IPS-NIHi11 (cell line): ENCODE results near the gene HSPA8.
"Not testable (repeated sequence)": the region's sequence is repeated elsewhere in the genome, so short reads cannot be mapped to it uniquely, and the experiment has no call there.

Experiments used
- DNase-seq: peaks from one replicate; pipeline ENCODE4 v3.0.0; 2012; ENCODE audit warnings: mixed read lengths, low spot score

The HSPA8 gene

GRCh38 chr11:123072332-123072761 is 10.4 kb upstream of the HSPA8 start:
- no peak for DNase-seq

DNA sequence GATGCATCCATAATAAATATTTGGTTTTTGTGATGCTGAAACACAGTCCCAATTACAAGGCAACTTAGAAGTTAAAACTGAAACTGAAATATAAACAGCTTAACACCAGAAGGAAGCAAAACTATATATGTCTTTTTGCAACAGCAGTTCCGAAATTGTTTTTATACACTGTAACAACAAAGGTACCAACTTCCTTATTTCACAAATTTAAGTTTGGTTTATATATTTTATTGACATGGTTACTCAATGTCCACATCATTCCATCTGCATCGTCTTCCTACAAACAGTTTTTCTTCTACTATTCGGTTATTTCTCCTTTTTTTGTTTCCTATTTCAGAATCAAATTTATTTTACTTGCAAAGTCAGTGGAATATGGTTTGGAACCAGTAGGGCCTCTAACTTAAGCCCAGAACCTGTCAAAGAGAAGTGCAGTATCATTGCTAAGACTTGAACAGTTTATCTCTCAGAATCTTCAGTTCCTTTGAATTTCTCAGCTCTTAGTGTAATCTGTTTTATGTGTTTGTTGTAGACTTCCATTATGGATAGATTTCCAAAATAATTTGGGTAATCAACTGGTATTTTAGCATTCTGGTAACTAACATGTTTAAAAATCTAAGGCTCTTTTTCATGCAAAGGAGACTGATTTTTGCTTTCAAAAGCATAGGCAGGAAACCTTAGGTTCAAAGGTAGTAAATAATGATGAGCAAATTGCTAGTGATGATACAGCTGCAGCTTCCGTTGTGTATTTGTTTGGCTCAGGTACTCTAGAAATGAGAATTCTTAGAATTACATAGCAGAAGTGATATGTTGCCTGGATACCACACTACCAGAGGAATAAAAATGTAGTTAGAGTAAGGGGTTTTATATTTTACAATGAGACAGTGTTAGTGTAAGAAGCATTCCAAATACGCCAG is 8.2 kb upstream of the HSPA8 start:
- no peak for DNase-seq

GRCh38 chr11:123065621-123066020 is 3.7 kb upstream of the HSPA8 start:
- no peak for DNase-seq

DNA sequence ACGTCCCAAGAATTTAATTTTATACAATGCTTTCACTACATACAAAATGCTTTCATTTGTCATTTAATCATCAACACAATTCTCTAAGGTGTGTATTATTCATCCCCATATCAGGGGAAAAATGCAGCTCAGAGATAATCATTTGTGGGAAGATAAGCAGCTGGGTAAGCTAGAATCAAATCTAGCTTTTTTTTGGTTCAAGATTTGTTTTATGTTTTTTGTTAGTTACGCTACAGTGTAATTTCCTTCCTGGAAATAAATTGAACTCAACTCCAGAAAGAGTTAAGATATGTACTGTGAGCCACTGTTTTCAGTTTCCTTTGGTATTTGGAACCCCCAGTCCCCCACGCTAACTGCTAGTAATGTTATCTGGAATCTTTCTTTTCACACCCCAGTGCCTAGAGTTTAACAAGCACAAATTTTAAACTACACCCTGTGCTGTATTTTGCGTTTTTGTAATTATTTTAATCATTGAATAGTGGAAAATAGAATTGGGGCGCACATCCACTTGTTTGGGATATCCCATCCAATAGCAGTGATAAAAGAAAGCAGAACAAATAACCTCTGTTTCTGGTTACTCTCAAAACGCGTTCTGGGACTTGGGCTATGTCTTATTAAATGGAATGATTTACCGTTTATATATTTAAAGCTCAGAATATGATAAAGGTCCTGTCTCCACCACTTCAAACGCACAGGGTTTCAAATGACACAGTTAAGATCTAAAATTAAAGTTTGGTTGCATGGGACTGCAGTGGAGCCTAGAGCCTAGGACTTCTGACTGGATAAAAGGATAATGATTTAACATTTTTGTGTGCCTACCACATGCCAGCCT is 2.1 kb upstream of the HSPA8 start:
- no peak for DNase-seq

- peak; percentile 36 for DNase-seq
Observed at GRCh38 chr11:123062892-123063825, 1.2 kb upstream of the HSPA8 start.

- DNase-seq = peak; percentile 93
Observed at GRCh38 chr11:123062158-123062891, 389 bp upstream of the HSPA8 start.

DNA sequence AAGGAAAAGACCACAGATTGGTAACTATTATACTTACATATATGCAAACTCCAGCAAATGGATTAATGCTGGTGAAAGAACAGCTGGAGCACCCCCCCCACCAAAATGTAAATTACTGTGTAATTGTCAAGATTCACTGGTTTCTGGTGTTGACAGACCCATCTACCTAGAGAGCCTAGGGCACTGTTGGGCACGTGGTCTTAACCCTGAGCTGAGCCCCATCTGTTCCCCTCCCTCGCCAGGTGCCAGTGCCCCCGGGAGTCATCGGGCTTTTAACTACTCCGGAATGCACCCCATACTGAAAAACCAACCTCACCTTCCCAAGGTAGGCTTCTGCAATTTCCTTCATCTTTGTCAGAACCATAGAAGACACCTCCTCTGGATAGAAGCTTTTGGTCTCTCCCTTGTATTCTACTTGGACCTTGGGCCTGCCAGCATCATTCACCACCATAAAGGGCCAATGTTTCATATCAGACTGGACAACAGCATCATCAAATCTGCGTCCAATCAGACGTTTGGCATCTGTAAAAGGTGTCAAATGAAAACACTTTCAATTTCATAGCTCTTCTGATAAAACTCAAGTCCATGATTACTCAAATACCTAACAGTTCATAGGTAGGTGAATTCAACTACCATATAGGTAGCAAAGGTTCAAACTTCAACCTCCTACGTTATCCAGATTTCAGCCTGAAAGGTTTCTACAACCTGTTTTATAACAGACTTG is 1.5 kb downstream of the HSPA8 start:
- DNase-seq = no peak

DNA sequence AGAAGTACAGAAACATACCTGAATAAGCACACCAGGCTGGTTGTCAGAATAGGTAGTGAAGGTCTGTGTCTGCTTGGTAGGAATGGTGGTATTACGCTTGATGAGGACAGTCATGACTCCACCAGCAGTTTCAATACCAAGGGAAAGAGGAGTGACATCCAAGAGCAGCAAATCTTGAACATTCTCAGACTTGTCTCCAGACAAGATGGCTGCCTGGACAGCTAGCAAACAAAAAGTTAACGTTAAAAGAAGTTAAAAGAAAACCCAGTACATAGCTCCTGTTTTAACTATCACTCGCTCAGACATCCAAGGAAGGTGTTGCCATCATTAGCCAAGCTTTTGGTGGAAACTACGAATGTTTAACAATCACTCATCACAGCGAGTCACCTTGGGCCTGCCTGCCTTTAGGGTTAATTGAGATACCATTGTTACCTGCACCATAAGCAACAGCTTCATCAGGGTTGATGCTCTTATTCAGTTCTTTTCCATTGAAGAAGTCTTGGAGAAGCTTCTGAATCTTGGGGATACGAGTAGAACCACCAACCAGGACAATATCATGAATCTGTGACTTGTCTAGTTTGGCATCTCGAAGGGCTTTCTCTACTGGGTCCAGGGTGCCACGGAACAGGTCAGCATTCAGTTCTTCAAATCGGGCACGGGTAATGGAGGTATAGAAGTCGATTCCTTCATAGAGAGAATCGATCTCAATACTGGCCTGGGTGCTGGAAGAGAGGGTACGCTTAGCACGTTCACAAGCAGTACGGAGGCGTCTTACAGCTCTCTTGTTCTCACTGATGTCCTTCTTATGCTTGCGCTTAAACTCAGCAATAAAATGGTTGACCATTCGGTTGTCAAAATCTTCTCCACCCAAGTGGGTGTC is 2.7 kb downstream of the HSPA8 start:
- DNase-seq = not testable (repeated sequence)

- no peak for DNase-seq
Observed at GRCh38 chr11:123057661-123058305, 4.2 kb downstream of the HSPA8 start.

GRCh38 chr11:123056835-123057491 is 5.0 kb downstream of the HSPA8 start:
- no peak for DNase-seq

DNA sequence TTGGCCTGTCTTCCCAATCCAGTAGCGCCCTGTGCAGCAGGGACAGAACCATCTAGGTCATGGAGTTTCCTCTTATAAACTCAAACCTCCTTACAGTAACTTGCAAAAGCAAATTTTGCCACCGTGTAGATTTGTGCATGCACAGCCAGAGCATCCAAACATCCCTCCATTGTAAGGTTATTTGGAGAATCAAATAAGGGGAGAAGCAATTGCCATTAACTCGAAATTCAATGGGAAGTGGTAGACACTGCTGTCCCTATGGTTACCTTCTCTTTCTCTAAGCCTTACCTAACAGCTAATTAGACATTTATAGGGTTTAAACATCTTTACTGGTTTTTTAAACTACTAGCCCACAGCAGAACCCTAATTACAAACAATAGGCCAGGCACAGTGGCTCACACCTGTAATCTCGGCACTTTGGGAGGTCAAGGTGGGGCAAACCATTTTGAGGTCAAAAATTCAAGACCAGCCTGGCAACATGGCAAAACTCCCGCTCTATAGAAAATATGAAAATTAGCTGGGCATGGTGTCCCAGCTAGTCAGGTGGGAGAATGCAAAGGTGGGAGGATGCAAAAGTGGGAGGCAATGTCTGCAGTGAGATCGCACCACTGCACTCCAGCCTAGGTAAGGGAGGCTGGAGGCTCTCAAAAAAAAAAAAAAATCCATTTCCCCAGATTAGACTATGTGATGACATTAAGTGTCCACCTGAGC is 6.6 kb downstream of the HSPA8 start:
- no peak for DNase-seq

GRCh38 chr11:123054301-123055065 is 7.5 kb downstream of the HSPA8 start:
- peak; percentile 67 for DNase-seq

GRCh38 chr11:123052901-123053721 is 8.8 kb downstream of the HSPA8 start:
- no peak for DNase-seq

DNA sequence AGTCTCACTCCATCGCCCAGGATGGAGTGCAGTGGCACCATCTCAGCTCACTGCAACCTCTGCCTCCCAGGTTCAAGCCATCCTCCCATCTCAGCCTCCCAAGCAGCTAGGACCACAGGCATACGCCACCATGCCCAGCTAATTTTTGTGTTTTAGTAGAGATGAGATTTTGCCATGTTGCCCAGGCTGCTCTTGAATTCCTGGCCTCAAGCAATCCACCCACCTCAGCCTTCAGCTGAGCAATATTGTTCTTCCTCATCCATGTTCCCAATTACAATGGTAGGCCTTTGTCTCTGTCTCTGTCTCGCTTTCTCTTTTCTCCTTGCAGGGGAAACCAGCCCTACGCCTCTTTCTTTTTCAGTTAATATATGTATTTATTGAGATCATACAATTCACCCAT is 10.3 kb downstream of the HSPA8 start:
- DNase-seq = no peak

DNA sequence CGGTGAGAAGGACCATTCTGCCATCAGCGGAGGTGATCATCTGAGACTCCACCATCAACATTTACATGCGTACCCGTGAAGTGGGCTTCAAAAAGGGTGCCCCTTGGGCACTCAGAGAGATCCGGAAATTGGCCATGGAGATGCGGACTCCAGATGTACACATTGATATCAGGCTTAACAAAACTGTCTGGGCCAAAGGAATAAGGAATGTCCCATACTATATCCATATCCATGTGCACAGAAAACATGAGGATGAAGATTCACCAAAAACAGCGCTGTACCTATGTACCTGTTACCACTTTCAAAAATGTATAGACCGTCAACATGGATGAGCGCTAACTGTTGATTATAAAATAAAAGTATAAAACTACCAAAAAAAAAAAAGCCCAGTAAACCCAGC is 10.8 kb downstream of the HSPA8 start:
- DNase-seq = no peak

DNA sequence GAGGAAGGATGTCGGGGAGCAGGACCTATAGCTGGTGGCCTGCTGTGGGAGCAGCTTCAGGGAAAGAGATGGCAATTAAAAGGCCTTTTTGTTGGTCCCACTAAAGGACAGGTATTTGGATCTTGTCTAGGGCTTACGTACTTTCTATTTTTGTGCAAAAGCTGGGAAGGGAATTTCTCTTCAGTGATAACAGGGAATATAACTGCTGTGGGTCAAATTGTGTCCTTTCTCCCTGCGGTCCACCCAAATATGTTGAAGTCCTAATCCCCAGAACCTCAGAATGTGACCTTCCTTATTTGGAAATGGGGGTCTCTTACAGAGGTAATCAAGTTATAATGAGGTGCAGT is 14.0 kb downstream of the HSPA8 start:
- no peak for DNase-seq
